Measurements from ENCODE around the gene SSBP2. TPM values are rescaled to one million over a fixed set of nuclear protein-coding genes. Genes with fewer than 3 reads are reported as not detected.

The SSBP2 gene
- total and polyA plus RNA-seq, 5 donors from 2014 or later, result 17.6 to 43.0 (median 37.4) TPM

DNA sequence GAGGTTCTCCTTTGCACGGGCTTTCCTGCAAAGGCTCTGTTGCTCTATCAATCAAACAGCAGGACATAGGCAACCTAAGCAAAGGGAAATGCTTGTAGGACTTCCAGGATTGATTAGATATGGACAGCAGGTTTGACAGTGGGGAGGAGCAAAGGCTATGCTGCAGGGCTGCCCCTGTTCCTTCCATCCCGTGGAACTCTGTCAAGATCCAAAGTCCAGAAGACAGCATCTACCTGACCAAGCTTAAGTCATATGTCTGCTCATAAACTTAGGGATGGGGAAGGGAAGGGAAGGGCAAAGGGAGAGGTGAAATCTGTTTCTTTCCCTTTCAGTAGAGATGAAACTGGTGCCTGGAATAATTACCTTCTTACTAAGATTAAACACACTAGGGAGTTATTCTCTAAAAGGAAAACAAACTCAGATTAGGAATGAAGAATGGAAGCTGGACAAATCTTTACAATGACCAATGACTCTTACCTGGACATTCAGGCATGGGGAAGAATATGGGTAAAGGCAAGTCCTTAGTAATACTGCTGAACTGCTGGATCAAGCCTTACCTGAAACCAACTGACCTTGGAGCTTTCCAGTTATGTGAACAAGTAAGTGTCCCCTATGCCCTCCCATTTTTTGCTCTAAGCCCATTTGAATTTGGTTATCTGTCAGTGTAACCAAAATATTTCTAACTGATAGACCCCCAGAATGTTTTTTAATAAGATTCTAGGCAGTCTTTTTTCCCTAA, 348.5 kb downstream of the SSBP2 start:
- H3K27ac Mint-ChIP-seq, result no peak overlapping the region
- no peaks in the 10 kb centered on the region for H3K36me3 ChIP-seq (ENCODE audit: control insufficient read depth, insufficient read depth, low read length)
- peaks cover 0 to 2% (median 0%) of the 10 kb centered on the region in 7 donors for H3K9me3 Mint-ChIP-seq
- ATAC-seq (ENCODE audit: low read depth in 2 of 2) (no peak), DNase-seq (no peak)
- peaks cover 31% of the 10 kb centered on the region for H3K27me3 Mint-ChIP-seq
- H3K4me1 Mint-ChIP-seq, result no peaks in the 10 kb centered on the region
- H3K27me3 ChIP-seq (ENCODE audit: control insufficient read depth, insufficient read depth, low read length), result peaks cover 3% of the 10 kb centered on the region
- H3K36me3 Mint-ChIP-seq, result no peaks in the 10 kb centered on the region
- no peak overlapping the region for H3K27ac ChIP-seq (ENCODE audit: insufficient read depth, low read length, poor library complexity, severe bottlenecking)
- no peak overlapping the region for H3K4me3 Mint-ChIP-seq
- H3K4me1 ChIP-seq (ENCODE audit: control insufficient read depth, insufficient read depth, low read length, poor library complexity, severe bottlenecking), result no peaks in the 10 kb centered on the region
- no peaks in the 10 kb centered on the region for H3K9me3 ChIP-seq (ENCODE audit: control insufficient read depth in 2 of 2, low read length in 2 of 2)
- H3K4me3 ChIP-seq (ENCODE audit: low read depth, low read length), result no peak overlapping the region

DNA sequence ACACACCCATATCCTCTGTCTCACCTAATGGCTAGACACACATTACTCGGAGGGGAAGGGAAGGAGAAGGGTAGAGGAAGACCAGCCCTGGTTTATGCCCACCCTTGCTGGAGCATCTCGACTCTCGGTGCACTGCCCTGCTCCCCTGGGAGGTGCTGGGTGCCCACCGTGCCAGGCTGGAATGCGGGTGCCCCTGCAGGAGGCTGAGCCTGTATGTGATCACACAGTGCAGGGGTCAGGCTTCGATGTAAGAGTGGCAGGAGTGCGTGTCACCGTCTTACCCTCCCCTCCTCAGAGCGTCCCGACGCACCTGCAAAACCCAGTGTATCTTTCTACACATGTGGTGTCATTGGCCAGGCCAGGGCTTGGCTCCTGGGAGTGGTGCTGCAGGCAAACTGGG, 349.6 kb downstream of the SSBP2 start:
- Histone ChIP-seq H3K27me3 (ENCODE audit: control insufficient read depth, insufficient read depth, low read length) (peaks cover 6% of the 10 kb centered on the region), H3K4me3 (ENCODE audit: low read depth, low read length) (no peak overlapping the region), H3K4me1 (ENCODE audit: control insufficient read depth, insufficient read depth, low read length, poor library complexity, severe bottlenecking) (no peaks in the 10 kb centered on the region), H3K27ac (ENCODE audit: insufficient read depth, low read length, poor library complexity, severe bottlenecking) (no peak overlapping the region), H3K9me3 (ENCODE audit: control insufficient read depth in 2 of 2, low read length in 2 of 2) (no peaks in the 10 kb centered on the region), H3K36me3 (ENCODE audit: control insufficient read depth, insufficient read depth, low read length) (no peaks in the 10 kb centered on the region)
- H3K9me3 Mint-ChIP-seq, result peaks cover 0 to 2% (median 0%) of the 10 kb centered on the region in 7 donors
- ATAC-seq (ENCODE audit: low read depth in 2 of 2) (no peak), DNase-seq (no peak)
- H3K4me3 Mint-ChIP-seq, result no peak overlapping the region
- no peaks in the 10 kb centered on the region for H3K4me1 Mint-ChIP-seq
- H3K36me3 Mint-ChIP-seq, result no peaks in the 10 kb centered on the region
- no peak overlapping the region for H3K27ac Mint-ChIP-seq
- peaks cover 38% of the 10 kb centered on the region for H3K27me3 Mint-ChIP-seq

- H3K9me3 ChIP-seq (ENCODE audit: control insufficient read depth in 2 of 2, low read length in 2 of 2), result no peaks in the 10 kb centered on the region
- H3K27ac ChIP-seq (ENCODE audit: insufficient read depth, low read length, poor library complexity, severe bottlenecking), result no peak overlapping the region
- Mint-ChIP-seq H3K4me1 (peaks cover 0 to 3% (median 0%) of the 10 kb centered on the region in 4 donors), H3K9me3 (peaks cover 0 to 2% (median 0%) of the 10 kb centered on the region in 7 donors), H3K36me3 (no peaks in the 10 kb centered on the region), H3K27ac (no peak overlapping the region), H3K4me3 (no peak overlapping the region), H3K27me3 (peaks cover 47% of the 10 kb centered on the region)
- ATAC-seq (ENCODE audit: low read depth in 2 of 2), result no peak
- no peak for DNase-seq
- no peak overlapping the region for H3K4me3 ChIP-seq (ENCODE audit: low read depth, low read length)
- H3K27me3 ChIP-seq (ENCODE audit: control insufficient read depth, insufficient read depth, low read length), result peaks cover 7% of the 10 kb centered on the region
- no peaks in the 10 kb centered on the region for H3K4me1 ChIP-seq (ENCODE audit: control insufficient read depth, insufficient read depth, low read length, poor library complexity, severe bottlenecking)
- no peaks in the 10 kb centered on the region for H3K36me3 ChIP-seq (ENCODE audit: control insufficient read depth, insufficient read depth, low read length)
Measured at GRCh38 chr5:81400375-81400774, 350.5 kb downstream of the SSBP2 start.

DNA sequence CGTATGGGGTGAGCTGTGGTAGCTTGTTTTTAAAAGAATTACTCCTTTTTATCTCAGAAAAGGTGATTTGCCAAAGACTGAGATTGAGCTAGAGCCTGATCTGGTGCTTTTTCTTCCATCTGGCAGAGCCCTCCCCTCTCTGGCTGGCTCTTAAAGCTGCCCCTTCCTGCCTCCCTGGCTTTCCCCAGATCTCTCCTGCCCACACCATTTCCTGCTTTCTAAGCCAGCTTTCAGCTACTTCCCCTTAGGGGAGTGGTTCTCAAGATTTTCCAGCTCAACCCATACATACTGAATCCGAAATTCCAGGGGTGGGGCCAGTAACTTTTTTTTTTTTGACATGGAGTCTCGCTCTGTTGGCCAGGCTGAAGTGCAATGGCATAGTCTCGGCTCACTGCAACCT, 352.2 kb downstream of the SSBP2 start:
- Mint-ChIP-seq H3K27ac (no peak overlapping the region), H3K9me3 (peaks cover 0 to 7% (median 0%) of the 10 kb centered on the region in 7 donors), H3K27me3 (peaks cover 56% of the 10 kb centered on the region), H3K4me3 (no peak overlapping the region), H3K4me1 (peaks cover 0 to 8% (median 0%) of the 10 kb centered on the region in 4 donors), H3K36me3 (no peaks in the 10 kb centered on the region)
- no peaks in the 10 kb centered on the region for H3K9me3 ChIP-seq (ENCODE audit: control insufficient read depth in 2 of 2, low read length in 2 of 2)
- no peak overlapping the region for H3K4me3 ChIP-seq (ENCODE audit: low read depth, low read length)
- no peaks in the 10 kb centered on the region for H3K4me1 ChIP-seq (ENCODE audit: control insufficient read depth, insufficient read depth, low read length, poor library complexity, severe bottlenecking)
- no peaks in the 10 kb centered on the region for H3K36me3 ChIP-seq (ENCODE audit: control insufficient read depth, insufficient read depth, low read length)
- no peak overlapping the region for H3K27ac ChIP-seq (ENCODE audit: insufficient read depth, low read length, poor library complexity, severe bottlenecking)
- ATAC-seq (ENCODE audit: low read depth in 2 of 2), result no peak
- DNase-seq, result no peak
- peaks cover 15% of the 10 kb centered on the region for H3K27me3 ChIP-seq (ENCODE audit: control insufficient read depth, insufficient read depth, low read length)

DNA sequence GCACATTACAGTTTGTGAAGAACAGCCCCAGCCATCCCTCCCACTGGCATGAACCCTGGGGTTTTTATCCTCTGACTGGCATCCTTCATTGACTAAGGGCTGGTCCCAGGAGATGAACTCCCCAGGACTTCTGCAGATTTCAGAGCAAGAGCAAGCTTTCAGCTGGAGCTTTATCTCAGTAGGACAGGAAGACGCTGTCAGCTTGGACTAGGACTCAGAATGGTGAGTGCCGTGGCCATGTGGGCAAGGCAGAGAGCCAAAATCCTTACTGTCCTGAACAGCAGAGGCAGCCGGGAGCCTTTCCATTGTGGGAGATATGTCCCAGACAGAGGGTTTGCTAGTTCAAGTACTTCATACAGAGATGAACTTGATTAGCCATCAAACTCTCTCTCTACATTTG, 353.7 kb downstream of the SSBP2 start:
- Mint-ChIP-seq H3K27ac (no peak overlapping the region), H3K4me1 (peaks cover 0 to 13% (median under 1%) of the 10 kb centered on the region in 4 donors), H3K9me3 (peaks cover 0 to 7% (median 0%) of the 10 kb centered on the region in 7 donors), H3K27me3 (peaks cover 65% of the 10 kb centered on the region), H3K36me3 (no peaks in the 10 kb centered on the region), H3K4me3 (no peak overlapping the region)
- DNase-seq (no peak), ATAC-seq (ENCODE audit: low read depth in 2 of 2) (no peak)
- no peak overlapping the region for H3K4me3 ChIP-seq (ENCODE audit: low read depth, low read length)
- no peak overlapping the region for H3K27ac ChIP-seq (ENCODE audit: insufficient read depth, low read length, poor library complexity, severe bottlenecking)
- H3K27me3 ChIP-seq (ENCODE audit: control insufficient read depth, insufficient read depth, low read length), result peaks cover 18% of the 10 kb centered on the region
- H3K36me3 ChIP-seq (ENCODE audit: control insufficient read depth, insufficient read depth, low read length), result no peaks in the 10 kb centered on the region
- H3K9me3 ChIP-seq (ENCODE audit: control insufficient read depth in 2 of 2, low read length in 2 of 2), result no peaks in the 10 kb centered on the region
- H3K4me1 ChIP-seq (ENCODE audit: control insufficient read depth, insufficient read depth, low read length, poor library complexity, severe bottlenecking), result no peaks in the 10 kb centered on the region

DNA sequence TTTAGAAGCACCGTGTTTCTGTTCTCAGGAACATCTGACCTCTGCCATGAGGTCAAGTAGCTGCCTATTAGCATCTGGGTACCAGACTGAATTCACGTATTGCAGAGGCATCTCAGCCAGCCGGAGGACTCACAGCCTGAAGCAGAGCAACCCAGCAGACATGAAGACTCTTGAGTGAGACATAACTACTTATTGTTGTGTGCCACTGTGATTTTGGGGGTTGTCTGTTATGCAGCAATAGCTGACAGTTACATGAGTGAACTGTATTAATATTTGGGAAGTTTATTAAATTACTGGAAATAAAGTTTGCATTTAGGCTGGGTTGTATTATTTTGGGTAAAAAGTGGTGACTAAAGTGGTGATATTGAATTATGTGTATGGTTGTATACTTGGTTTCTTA, 355.6 kb downstream of the SSBP2 start:
- Histone ChIP-seq H3K36me3 (ENCODE audit: control insufficient read depth, insufficient read depth, low read length) (no peaks in the 10 kb centered on the region), H3K4me3 (ENCODE audit: low read depth, low read length) (no peak overlapping the region), H3K27me3 (ENCODE audit: control insufficient read depth, insufficient read depth, low read length) (peaks cover 30% of the 10 kb centered on the region), H3K9me3 (ENCODE audit: control insufficient read depth in 2 of 2, low read length in 2 of 2) (no peaks in the 10 kb centered on the region), H3K27ac (ENCODE audit: insufficient read depth, low read length, poor library complexity, severe bottlenecking) (no peak overlapping the region), H3K4me1 (ENCODE audit: control insufficient read depth, insufficient read depth, low read length, poor library complexity, severe bottlenecking) (no peaks in the 10 kb centered on the region)
- peaks cover 67% of the 10 kb centered on the region for H3K27me3 Mint-ChIP-seq
- H3K4me1 Mint-ChIP-seq, result peaks cover 0 to 13% (median under 1%) of the 10 kb centered on the region in 4 donors
- peaks cover 0 to 7% (median 0%) of the 10 kb centered on the region in 7 donors for H3K9me3 Mint-ChIP-seq
- DNase-seq (no peak), ATAC-seq (ENCODE audit: low read depth in 2 of 2) (no peak)
- H3K4me3 Mint-ChIP-seq, result no peak overlapping the region
- H3K36me3 Mint-ChIP-seq, result no peaks in the 10 kb centered on the region
- H3K27ac Mint-ChIP-seq, result no peak overlapping the region

- Mint-ChIP-seq H3K4me3 (peak within 1 kb of the TSS in 2 of 4 donors; percentile 31 to 46), H3K27me3 (peaks cover 62% of the 10 kb centered on the region), H3K9me3 (peaks cover 0 to 7% (median 0%) of the 10 kb centered on the region in 7 donors), H3K4me1 (peaks cover 0 to 13% (median under 1%) of the 10 kb centered on the region in 4 donors), H3K27ac (no peak within 1 kb of the TSS), H3K36me3 (no peaks in the 10 kb centered on the region)
- Histone ChIP-seq H3K27me3 (ENCODE audit: control insufficient read depth, insufficient read depth, low read length) (peaks cover 27% of the 10 kb centered on the region), H3K4me1 (ENCODE audit: control insufficient read depth, insufficient read depth, low read length, poor library complexity, severe bottlenecking) (no peaks in the 10 kb centered on the region), H3K36me3 (ENCODE audit: control insufficient read depth, insufficient read depth, low read length) (no peaks in the 10 kb centered on the region), H3K9me3 (ENCODE audit: control insufficient read depth in 2 of 2, low read length in 2 of 2) (no peaks in the 10 kb centered on the region), H3K27ac (ENCODE audit: insufficient read depth, low read length, poor library complexity, severe bottlenecking) (no peak within 1 kb of the TSS), H3K4me3 (ENCODE audit: low read depth, low read length) (no peak within 1 kb of the TSS)
- ATAC-seq (ENCODE audit: low read depth in 2 of 2), result no peak
- DNase-seq, result no peak
Measured at GRCh38 chr5:81393783-81394718, 356.8 kb downstream of the SSBP2 start, which contains the start of gene ACOT12. ACOT12 (minus strand) TSS chr5:81394134; CDS start chr5:81394114, 20 bp downstream.
